Measurements from ENCODE around the gene PRKAG2.
"Not testable (repeated sequence)": the region's sequence is repeated elsewhere in the genome, so short reads cannot be mapped to it uniquely, and the experiment has no call there.

The PRKAG2 gene

DNA sequence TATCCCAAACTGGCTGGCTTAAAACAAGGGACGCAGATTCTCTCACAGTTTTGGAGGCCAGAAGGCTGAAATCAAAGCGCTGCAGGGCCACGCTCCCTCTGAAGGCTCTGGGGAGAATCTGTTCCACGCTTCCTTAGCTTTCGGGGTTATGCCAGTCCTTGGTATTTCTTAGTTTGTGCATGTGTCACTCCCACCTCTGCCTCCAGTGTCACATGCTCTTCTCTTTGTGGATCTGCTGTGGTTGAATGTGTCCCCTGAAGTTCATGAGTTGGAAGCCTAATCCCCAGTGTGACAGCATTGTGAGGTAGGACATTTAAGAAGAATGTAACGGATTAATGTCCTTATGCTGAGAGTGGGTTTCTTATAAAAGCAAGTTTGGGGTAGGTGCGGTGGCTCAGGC, 327.8 kb downstream of the PRKAG2 start:
- no peak for DNase-seq (ENCODE audit: low read depth)

GRCh38 chr7:151544183-151544582, 332.7 kb downstream of the PRKAG2 start:
- no peak for DNase-seq (ENCODE audit: low read depth)

DNA sequence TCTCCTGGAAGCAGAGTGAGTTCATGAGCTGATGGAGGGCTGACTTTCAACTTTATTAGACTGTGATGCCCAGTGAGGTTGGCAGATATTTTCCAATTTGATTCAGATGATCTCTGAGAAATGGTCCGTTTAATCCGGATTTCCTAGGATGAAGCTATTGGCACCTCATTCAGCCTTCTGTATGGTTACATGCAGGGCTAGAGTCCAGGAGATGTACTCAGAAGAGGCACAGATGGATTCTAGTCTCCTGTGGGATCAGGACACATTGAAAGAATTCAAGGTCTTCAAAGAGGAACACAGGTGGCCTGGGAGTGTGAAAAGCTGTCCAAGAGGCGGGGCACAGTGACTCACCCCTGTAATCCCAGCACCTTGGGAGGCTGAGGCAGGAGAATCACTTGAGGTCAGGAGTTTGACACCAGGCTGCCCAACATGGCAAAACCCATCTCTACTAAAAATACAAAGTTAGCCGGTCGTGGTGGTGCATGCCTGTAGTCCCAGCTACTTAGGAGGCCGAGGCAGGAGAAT, 334.2 kb downstream of the PRKAG2 start:
- no peak for DNase-seq (ENCODE audit: low read depth)

DNA sequence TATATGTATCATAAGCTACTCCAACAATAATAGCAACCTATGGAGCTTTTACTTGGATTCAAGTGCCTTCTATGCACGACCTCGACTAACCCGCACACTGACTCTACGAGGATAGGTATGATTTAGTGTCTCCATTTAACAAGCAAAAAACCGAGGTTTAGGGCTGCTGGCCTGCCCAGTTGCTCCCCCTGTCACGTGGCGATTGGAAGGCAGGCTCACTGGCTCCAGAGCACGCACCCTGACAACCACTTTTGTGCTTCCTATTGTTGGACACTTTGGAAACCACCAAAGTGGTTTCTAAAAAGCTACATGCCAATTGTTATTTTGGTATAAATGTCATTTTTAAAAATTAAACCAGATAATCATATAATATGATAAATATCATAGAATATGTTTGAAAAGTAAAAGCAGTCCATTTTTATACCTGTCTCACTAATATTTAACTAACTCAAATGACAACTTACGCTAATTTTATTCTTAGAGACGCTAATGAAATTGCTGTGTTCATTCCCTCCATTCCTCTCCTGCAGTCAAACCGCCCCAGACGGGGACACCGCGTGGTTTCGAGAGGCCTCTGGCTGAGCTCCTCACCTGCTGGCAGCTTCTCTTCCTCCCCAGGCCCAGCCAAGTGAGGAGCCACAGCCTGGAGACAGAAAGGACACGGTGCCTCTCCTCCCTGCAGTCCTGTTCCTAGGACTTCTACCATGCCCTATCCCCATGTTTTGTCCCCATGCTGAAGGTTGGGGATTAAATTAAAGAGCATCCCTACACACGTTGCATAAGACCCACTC, 335.0 kb downstream of the PRKAG2 start:
- DNase-seq (ENCODE audit: low read depth): no peak

GRCh38 chr7:151540146-151540545, 336.8 kb downstream of the PRKAG2 start:
- no peak for DNase-seq (ENCODE audit: low read depth)

DNA sequence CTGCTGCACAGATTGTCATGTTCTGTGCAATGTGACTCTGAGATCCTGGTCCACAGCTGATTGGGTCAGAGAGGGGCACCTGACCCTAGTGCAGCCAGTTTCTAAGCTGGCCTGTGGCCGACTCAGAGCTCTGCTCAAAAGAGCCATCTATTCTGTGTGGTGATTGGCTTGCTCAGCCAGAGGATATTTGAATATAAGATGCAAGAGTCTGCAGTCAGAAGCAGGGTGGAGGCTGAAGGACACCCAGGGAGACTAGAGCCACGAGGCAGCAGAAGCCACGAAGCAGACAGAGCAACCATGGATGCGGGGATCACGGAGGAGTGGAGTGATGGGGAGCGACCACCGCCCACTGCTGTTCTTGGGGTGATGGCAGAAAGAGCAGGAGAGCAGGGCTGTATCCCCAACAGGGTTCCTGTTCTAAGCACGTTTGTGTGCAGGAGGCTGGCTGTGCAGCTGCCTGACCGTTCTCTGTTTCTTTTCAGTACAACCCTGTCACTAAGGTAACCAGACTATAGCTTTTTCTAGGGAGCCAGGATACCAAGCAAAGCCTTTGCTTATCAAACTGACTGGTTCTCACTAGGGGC, 337.7 kb downstream of the PRKAG2 start:
- DNase-seq (ENCODE audit: low read depth): peak; percentile 36

DNA sequence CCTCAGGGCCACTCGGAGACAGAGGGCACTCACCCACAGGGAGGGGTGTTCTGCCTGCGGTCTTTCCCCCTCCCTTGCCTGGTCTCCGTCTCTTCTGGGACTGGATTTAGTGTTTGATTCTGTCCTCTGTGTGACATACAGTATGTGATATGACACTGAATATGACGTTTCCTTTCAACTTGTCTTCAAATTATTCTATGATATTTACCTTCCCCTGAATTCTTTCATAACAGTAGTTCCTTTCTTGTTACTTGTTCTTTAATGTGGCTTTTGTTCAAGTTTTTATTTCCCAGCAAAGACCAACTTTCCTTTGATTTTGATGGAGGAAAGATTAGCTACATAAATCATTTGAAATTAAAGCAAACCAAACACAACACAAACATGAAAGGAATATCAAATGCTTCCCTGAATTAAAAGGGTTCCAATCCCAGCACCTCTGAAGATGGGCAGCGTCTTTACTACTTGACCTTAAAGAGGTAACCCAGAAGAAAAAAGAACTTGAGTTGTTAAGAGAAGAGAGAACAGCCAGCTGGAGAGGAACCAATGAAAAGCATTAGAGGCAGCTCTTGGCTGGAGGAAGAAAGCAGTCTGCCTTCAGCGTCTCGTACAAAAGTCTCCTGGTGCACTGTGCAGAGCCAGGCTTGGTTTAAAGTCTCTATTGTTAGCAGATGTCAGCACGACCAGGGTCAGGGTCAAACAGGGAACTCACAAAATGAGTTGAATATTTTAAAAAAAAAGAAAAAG, 338.9 kb downstream of the PRKAG2 start:
- DNase-seq (ENCODE audit: low read depth): no peak

DNA sequence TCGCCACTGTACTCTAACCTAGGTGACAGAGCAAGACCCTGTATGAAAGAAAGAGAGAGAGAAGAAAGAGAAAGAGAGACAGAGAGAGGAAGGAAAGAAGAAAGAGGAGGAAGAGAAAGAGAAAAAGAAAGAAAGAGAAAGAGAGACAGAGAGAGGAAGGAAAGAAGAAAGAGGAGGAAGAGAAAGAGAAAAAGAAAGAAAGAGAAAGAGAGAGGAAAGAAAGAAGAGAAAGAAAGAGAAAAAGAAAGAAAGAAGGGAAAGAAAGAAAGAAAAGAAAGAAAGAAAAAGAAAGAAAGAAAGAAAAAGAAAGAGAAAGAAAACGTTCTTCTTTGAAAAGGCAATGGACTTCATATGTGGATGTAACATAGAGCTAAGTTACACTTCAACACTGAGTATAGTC, 340.7 kb downstream of the PRKAG2 start:
- DNase-seq (ENCODE audit: low read depth): not testable (repeated sequence)

DNA sequence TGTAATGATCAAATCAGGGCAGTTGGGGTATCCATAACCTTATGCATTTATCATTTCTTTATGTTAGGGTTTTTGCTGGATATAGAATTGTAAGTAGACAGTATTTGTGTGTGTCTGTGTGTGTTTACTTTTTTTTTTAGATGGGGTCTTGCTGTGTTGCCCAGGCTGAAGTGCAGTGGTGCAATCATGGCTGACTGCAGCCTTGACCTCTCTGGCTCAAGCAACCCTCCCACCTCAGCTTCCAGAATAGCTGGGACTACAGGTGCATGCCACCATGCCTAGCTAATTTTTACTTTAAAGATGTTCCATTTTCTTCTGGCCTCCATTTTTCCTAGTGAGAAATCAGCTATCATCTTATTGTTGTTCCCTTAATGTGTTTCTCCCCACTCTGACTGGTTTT, 347.1 kb downstream of the PRKAG2 start:
- no peak for DNase-seq (ENCODE audit: low read depth)

DNA sequence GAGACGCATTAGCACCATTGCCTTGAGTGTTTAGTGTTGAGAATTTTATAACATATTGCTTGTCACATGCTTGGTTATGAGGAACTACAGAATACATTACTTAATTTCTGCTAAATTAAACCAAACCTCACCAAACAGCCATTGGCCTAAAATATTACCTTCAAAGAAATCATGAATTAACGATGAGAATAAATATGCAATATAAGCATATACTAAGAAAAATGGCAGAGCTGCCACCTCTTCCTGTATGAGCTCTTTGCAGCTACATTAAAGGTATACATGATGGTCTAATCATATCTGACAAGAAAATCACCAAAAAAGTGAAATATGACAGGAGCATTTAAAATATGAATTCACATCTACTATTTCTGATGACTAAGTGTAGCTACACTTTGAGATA, 352.1 kb downstream of the PRKAG2 start:
- no peak for DNase-seq (ENCODE audit: low read depth)

GRCh38 chr7:151524331-151524730, 352.6 kb downstream of the PRKAG2 start:
- DNase-seq (ENCODE audit: low read depth): no peak

DNA sequence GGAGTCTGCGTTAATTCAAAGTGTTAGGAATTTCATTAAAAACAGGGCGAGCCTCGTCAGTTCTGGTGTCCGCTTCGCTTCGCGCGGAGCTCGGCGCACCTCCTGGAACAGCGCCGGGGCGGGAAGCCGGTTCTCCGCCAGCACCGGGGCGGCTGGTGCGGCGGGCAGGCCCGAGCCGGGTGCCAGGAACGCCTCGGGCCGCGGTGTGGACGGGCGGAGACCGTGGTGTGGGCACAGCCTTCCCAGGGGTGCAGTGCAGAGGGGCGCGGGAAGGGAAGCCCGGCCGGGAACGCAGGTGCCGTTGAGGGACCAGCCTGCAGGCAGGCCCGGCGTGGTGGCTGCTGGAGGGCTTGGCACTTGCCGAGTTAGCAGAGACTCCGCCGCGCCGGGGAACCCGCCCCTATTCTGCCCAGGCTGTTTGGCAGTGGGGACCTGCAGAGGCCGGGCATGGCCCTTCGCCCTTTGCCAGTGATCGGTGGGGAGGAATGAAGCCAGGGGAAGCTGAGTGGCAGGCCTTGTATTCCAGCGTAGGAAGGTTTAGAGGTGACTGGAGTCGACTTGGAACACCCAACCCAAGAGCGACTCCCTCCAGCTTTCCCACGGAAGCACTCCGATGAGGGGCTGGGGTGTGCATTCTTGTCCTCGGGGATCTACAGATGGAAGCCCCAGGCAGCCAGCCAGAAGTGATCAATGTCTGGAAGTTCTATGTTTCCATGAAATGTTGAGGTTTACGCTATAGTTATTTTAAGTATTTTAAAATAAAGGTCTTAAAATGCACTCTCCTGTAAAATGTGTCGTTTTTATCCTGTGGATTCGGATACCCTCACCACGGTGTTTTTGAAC, 356.3 kb downstream of the PRKAG2 start:
- peak; percentile 37 for DNase-seq (ENCODE audit: low read depth)

DNA sequence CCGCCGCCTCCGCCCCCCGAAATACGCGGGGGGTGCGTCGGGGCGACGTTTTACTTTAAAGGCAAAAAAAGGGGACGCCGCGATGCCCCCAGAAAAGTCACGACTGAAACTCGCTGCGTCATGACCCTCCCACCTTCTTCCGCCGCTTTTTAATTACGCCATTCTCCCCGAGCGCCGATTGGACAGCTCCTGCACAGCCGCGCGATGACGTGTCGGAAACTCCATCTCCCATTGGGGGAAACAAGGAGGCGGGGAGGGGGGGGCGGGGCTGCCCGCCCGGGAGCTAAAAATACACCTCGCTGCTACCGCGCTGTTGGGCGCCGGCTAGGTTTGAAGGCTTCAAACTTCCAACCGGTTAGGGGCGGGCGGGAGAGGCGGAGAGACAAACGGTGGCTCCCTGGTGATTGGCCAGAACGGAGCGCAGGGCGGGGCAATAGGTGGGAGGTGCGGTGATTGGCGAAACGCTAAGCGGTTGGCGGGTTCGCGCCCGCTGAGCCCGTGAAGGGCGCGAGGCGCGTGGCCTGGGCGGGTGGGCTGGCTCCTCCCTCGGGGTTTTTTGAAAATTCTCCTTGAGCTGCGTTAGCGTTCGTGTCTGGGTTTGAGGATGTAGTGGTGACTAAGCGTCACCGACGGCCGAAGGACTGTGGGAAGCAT, 357.0 kb downstream of the PRKAG2 start, which contains the start of gene RHEB:
Gene RHEB, minus strand, starts transcription at position 131 of the 654 bp plus-strand sequence. CDS start 384 bp downstream, outside the sequence.
- DNase-seq (ENCODE audit: low read depth): peak; percentile 99

DNA sequence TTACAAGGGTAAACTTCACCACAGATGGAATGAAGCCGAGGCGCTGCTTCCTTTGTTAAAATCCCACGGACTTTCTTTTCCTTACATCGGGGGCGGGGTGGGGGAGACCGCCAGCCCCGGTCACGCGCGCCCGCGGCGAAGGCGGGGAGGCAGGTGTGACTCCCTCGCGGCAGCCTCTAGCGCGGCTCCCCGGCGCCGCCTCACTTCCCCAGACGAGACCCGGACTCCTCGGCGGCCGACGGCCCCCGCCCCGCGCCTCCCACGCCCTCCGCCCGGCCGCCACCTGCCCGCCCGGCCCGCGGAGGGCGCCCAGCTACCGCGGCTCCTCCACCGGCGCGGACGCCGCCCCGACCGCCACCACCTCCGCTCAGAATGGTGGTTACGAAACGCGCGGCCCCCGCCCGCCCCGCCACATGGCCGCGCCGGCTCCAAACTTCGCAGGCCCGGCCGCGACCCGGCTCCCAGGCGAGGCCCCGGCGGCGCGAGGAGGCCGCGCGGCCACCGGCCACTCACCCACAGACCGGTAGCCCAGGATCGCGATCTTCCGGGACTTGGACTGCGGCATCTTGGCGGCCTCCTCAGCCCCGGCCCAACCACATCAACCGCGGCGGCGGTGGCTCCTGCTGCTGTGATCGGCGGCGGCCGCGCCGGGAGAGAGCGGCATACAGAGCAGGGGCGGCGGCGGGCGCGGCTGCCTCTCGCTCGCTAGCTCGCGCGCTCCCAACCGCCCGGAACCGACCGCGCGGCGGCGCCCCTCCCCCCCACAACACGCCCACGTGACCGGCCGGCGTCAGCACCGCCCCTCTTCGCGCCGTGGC, 357.8 kb downstream of the PRKAG2 start:
- DNase-seq (ENCODE audit: low read depth): peak; percentile 42

DNA sequence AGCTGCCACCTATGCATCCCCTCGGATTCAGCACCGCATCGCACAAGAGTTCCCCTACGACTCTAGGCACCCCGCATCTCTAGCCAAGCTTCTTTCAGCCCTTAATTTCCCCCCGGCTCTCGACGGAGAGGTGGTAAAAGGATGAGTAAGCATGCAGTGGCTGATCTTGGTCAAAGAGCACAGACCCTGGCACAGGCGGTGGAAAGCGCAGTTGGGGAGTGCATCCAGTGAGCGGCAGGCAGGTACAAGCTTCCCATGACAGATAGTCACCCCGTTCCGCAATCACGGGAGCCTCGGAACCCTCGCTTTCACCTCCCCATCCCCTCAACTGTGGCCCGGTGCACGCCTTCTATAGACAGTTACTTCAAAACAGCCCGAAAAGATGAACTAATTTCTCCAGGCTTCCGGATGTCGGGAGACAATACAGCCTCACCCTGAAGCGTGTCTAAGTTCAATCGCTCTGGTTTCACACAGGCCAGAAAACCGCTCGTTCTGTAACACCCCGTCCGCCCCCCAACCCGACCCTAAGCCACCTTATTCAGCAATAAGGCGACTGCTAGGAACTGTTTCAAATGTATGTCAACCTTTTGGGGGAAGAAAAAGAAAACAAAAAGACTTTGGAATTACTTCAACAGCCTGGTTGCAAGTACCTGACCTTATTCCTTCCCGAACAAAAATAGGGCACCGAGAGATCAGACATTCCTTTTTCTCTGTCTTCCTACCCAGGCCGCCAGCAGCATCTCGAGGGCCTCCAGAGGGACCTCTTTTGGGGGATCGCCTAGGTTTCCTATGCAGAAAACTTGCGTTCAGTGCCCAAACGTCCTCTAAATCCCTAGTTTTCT, 358.6 kb downstream of the PRKAG2 start:
- peak; percentile 77 for DNase-seq (ENCODE audit: low read depth)

DNA sequence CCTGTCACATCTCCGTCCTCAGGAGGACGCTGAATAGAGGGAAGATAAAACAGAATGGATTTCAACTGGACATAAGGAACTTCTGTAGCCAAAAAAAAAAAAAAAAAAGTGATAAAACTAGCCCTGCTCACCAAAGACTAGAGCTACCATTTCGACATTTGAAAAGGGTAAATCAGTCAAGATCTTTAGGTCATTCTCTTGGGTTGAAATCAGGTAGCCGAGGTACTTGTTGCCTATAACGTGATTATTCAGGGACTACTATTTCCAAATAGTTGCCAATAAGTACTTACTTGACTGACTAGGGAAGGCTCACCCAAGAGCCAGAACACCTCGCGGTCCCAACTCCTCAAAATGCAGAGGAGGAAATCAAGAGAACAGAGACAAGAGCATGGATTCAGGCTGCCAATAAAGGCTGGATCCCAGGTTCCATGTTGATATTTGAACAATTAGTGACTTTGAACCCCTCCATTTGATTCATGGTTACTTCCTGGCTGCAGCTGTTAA, 359.3 kb downstream of the PRKAG2 start:
- DNase-seq (ENCODE audit: low read depth): no peak

DNA sequence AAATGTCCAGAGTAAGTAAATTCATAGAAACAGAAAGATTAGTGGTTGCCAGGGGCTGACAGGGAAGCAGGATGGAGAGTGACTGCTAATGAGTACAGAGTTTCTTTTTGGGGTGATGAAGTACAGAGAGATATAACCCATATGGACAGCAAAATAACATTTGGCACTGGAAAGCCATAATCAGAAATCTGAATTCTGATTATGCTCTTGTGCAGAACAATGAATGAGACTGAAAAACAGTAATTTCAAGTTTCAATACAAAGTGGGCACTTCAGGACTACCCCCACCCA, 361.7 kb downstream of the PRKAG2 start:
- no peak for DNase-seq (ENCODE audit: low read depth)

DNA sequence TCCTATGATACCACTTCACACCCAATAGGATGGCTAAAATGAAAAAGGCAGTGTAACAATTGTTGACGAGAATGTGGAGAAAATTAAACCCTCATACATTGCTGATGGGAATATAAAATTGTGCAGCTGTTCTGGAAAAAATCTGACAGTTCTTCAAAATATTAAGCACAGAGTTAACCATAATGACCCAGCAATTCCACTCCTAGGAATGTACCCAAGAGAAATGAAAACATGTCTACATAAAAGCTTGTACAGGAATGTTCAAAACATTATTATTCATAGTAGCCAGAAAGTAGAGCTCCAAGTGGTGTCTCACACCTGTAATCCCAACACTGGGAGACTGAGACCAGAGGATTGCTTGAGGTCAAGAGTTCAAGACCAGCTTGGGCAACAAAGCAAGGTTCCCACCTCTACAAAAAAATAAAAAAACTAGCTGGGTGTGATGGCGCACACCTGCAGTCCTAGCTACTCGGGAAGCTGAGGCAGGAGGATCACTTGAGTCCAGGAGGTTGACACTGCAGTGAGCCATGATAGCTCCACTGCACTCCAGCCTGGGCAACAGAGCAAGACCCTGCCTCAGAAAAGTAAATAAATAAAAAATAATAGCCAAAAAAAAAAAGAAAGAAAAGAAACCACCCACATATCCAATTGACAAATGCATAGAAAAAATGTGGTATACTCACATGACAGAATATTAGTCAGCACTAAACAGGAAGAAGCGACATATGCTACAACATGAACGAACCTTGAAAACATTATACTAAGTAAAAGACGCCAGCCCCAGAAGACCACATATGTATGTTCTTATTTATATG, 362.2 kb downstream of the PRKAG2 start:
- peak; percentile 36 for DNase-seq (ENCODE audit: low read depth)

DNA sequence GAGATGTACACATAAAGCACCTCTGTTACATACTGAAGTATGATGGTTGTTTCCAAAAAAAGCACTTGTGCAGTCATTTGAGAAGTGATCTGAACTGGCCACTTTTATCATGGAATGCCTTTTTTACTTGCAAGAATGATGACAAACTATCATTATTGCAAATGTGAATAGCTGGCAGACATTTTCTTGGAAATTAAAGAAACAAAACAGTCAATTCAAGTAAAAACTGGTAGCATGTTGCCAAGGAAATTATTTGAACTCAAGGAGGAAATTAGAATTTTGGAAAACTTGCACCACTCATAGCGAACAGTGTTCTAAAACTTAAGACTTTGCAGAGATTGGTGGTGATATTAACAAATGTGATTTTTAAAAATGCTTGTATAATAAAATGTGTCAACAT, 363.8 kb downstream of the PRKAG2 start:
- no peak for DNase-seq (ENCODE audit: low read depth)

Measured in ELR (cell line).